Activated CD4-positive, alpha-beta T cell treated with anti-CD3 and anti-CD28 coated beads, Interleukin-2, amount 50 U/mL, for 24 hours (primary cell): ENCODE measurements around the gene SNCB.
A peak's percentile ranks its signal among the peaks of the same experiment; 100 is the strongest.

Experiments used
- DNase-seq, 2 donors: peaks; one replicate each; pipeline ENCODE4 v3.0.0-alpha.2; 2020; ENCODE audit warnings: low read depth in 1 of 2, low spot score in 1 of 2

Gene SNCB

DNA sequence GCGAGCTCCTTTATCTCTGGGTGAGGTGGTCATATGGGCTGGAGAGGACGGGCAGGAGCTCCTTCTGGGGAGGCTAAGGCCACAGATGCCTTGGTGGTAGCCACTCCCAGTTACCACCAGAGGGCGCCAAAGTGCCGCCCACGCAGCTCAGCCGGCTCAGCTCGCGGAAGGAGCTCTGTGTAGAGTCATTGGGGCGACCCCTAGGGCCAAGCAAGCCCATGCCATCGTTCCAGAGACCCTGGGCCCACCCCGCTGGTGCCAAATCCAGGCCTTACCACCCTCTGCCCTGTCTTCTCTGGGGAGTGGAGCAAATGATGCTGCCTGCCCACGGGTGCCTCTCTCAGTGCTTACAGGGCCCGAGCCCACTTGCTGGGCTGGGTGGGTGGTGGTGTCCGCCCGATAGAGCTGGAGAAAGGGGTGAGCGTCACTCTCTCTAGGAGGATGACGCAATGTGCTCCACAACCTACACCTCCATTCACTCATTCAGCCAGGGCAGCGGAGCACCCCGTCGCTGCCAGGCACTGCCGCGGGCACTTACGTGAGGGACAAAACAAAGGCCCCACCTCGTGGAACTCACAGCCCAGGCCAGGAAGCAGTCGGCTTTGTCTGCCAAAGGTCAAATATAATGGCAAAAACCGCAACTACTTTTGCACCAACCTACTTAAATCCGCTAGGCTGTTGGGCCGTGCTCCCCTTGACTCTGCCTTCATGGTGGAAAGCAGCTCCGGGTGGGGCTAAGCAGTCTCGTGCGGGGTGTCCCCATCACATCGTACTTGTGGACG, 30.7 kb upstream of the SNCB start:
- peak; percentile 73 to 79 for DNase-seq

GRCh38 chr5:176660530-176660859, 30.2 kb upstream of the SNCB start:
- DNase-seq = no peak

GRCh38 chr5:176659860-176660461, 29.6 kb upstream of the SNCB start:
- no peak for DNase-seq

DNA sequence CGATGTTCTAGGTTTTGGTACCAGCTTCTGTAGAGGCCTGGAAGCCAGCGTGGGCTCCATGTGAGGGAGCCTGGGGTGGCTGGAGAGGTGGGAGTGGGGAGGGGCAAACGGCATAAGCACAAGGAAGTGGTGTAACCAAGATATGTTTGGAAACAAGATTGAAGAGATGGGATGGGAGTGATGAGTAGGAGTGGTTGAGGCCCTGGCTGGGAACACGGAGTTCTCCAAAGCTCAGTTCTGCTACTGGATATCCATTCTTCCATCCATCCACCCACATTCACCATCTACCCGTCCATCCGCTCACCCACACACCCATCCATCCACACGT, 29.1 kb upstream of the SNCB start:
- DNase-seq = no peak

DNA sequence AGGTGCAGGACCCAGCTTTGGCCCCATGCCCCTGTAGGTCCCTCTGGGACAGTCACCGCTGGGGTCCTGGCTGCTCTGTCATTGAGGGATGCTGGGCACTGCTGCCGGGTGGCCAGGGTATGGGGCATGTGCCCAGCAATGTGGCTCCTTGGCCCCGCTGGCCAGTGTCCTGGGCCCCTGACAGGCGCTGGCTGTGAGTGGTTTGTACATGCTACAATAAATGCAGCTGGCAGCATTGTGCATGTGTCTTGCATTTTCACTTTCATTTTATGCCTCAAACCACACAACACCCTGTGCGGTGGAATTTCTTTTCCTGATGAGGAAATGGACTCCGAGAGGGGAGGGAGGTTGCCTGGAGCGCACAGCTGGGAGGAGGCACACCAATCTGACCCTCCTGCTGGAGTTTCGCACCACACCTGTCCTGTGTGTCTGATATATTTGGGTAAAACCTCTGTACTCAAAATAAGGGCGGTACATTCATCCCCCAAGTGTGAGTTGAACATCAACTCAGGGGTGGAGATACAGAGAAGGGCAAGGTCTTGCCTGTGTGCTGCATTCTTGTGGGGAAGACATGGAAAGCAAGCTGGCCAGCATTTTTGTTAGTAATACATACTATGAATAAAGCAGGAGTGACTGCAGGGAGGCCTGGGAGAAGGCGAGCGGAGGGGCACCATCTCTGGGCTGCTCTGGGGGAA, 28.6 kb upstream of the SNCB start:
- no peak for DNase-seq

- DNase-seq = peak; percentile 51 to 61
Measured at GRCh38 chr5:176658007-176658599, 27.8 kb upstream of the SNCB start.

DNA sequence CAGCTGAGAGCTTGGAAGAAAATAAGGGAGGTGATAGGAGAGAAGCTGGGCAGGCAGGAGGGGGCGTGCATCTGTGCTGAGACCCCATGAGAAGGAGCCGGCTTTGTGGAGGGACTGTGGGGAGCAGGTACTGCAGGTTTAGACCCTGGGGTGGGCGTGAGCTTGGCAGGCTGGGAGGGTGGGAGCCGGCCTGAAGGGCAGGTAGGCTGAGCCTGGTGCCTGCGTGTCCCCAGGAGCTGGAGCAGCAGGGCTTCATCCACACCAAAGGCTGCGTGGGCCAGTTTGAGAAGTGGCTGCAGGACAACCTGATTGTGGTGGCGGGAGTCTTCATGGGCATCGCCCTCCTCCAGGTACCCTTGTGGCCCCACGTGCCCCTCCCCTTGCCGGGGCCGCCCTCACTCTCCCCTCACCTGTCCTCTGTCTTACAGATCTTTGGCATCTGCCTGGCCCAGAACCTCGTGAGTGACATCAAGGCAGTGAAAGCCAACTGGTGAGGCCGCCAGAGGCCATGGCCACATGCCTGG, 26.2 kb upstream of the SNCB start:
- no peak for DNase-seq

DNA sequence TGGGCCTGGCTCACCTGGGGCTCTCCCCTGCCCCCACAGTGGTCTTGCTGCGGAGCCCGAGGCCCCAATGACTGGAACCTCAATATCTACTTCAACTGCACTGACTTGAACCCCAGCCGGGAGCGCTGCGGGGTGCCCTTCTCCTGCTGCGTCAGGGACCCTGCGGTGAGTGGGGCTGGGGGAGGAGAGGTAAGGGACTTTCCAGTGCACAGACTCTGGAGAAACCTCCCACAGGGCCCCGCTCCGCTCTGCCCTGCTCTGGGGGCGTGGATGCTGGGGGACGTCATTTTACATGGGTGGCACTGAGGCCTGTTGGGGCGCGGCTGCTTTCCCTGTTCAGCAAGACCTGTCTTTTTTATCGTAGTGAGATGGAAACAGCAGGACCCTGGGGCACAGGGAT, 24.5 kb upstream of the SNCB start:
- DNase-seq = no peak

DNA sequence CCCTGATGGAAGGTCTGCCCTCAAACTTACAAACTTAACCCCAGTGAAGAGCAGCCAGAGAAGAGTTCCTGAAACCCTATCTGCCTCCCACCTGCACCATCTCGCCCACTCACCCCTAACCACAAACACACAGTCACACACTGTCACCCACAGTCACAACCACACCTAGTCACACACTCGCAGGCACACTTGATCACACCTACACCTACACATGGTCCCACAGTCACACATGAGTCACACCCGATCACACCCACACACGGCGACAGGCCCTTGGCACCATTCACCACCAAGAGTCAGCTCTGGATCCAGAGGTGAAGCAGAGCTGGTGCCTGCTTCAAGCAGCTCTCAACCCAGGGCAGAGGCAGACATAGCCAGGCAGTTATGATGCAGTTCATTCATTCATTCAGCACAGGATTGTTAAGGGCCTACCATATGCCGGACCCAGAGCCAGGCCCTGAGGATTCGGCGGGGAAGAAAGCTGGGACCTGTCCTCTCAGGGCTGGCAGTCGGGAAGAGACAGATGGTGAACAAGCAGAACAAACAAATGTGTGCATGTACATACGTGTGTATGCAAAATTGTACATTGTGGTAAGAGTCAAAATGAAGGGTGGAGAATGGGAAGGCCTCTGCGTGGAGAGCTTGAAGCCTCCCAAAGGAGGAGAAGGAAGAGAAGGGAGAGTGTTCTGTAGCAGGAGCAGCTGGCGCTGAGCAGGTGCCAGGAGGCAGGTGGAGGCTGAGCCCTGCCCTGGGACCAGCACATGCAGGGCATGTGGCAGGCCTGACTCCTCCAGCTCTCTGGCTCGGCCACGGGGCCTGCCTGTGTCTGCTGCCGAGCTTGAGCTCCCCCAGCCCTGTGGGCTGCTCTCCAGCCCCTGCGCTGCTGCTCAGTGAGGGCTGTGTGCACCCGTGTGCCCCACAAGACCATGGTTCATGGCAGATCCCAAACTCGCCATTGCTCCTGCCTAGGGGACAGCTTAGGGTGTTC, 23.4 kb upstream of the SNCB start:
- peak; percentile 68 to 78 for DNase-seq

- DNase-seq = no peak
Measured at GRCh38 chr5:176652136-176652535, 21.8 kb upstream of the SNCB start.

- DNase-seq = no peak
Measured at GRCh38 chr5:176651472-176651980, 21.2 kb upstream of the SNCB start.

DNA sequence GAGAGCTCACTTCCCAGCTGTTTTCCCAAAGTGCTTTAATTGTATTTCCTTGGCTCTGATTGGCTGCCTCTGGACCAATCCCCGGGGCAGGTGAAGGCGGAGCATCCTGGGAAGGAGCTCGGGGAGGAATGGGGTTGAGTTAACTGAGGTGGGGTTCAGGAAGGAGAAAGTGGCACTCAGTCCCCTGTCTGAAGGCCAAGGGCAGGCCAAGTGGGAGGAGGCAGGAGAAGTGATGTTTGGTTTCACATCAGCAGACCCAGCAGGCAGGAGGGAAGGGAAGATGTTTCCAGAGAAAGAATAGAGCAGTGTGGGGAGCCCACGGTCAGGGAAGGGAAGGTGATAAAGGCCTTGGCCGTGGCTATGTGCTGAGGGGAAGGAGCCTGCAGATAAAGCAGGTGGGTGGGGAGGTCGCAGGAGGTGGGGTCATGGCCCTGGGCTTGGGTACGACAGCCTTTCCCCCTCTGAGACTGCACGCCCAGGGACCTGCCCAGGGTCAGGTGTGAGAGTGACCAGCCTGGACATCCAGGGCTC, 20.1 kb upstream of the SNCB start:
- DNase-seq = no peak

- DNase-seq = no peak
Measured at GRCh38 chr5:176648474-176649194, 18.3 kb upstream of the SNCB start.

DNA sequence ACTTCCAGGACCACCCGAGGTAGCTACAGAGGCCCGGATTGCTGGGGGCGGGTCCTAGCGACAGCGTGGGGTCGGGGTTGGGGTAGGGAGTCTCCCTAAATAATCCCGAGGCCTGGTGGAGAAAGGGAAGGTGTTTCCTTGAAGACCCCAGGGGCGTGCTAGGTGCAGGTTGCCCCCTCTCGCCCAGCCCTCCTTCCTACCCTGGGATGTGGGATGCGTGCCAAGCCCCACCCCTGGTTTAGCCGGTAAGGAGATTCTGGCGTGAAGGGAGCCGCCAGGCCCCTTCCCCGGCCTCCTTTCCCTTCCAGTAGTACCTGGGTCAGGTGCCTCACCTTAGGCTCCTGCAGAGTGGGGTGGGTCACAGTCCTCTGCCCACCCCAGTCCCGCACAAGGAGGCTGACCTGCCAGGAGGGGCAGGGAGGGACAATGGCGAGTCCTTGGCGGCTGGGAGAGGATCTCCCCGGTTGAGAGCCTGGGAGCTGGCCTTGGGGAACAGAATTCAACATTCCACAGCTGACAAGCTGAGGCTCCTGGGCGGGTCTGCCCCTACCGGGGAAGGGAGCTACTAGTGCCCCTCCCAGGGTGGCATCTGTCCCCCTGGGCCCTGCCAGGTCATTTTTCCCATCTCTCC, 17.6 kb upstream of the SNCB start:
- DNase-seq = no peak

DNA sequence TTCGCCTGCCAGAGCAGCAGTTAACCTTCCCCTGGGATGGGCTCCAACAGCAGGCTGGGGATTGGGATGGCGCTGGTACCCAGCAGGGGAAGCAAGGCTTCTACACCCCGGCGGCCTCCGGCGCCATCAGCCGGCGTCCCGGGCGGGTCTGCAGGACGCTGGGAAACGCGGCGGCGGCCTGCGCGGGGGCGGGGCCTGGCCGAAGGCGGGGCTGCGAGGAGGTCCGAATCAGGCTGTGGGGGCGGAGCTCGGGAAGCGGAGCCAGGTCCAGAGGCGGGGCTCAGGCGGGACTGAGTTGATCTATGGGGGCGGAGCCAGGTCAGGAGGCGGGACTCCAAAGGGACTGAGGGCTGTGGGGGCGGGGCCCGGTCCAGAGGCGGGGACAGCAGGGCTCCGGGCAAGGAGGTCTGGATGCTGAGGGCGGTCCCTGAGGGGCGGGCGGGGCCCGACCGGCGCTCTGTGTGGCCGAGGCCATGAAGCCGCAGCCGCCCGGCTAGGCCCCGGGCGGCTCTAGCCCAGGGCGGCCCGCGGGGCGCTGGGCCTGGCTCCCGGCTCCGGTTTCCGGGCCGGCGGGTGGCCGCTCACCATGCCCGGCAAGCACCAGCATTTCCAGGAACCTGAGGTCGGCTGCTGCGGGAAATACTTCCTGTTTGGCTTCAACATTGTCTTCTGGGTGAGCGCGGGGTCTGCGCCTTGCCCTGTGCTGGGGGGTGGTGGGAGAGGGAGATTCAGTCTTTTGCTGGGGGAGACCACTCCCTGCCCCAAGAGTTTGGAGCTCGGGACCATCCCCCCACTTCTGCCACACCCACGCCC, 16.9 kb upstream of the SNCB start, which contains the start of gene TSPAN17:
Gene TSPAN17, plus strand, starts transcription at position 455 of the 813 bp plus-strand sequence. Its CDS starts 132 bp downstream, at position 587.
- DNase-seq = peak; percentile 95 to 98

- DNase-seq = no peak
Measured at GRCh38 chr5:176646707-176647029, 16.3 kb upstream of the SNCB start.

DNA sequence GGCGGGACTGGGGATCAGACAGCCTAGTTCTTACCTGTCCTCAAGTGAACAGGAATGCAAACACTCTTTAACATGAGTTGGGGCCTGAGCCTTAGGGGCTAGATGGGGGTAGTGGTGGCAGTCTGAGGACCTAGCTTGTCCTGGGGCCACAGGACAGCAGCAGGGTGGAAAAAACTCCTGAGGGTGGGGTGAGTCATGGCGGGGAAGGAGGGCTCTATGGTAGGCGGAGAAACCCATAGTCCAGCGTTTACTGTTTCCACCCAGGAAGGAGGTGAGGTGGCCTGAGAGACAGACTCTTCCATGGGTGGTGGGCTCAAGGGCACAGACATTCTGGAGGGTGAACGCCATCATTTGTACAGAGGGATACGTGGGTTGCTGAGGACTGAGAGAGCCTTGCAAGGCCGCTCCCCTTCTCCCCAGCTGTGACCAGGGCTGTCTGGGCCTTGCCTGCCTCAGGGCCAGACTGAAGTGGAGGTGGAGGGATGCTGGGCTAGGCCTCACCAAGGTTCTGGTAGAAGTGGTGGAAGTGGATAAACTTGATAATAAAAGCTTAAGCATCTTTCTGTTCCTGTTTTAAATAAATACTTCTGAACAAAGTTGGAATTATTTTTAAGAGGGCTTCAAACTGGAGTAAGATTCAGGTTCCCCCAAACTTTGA, 15.8 kb upstream of the SNCB start:
- DNase-seq = no peak
